GM12878 (cell line): ENCODE results near the gene CHID1. TPM values are rescaled to one million over a fixed set of nuclear protein-coding genes. Genes with fewer than 3 reads are reported as not detected.

Source experiments
- ATAC-seq: fragments of 200-7000 bp; cut with Tn5 transposase; 3 replicates; pipeline ENCODE4 v1.9.1; 2020; ENCODE audit warnings: mild to moderate bottlenecking, moderate library complexity
- BruUV-seq: library from RNA; stranded (reverse); fragments of 400-500 nt; replicated peaks from 2 replicates; lab custom pipeline; 2021; lab: Mats Ljungman, UMichigan
- CTCF ChIA-PET: fragments of 300-600 bp; sonication (Branson Sonifier 250); formaldehyde crosslinking; extraction: SDS; loops from one replicate; lab custom pipeline; 2021; ENCODE audit warnings: inconsistent platforms; lab: Yijun Ruan, JAX
- POLR2A ChIA-PET: fragments of 350-600 bp; formaldehyde crosslinking; extraction: SDS; loops from one replicate; lab custom pipeline; 2021; ENCODE audit warnings: inconsistent platforms; lab: Charles Lee
- RAD21 ChIA-PET: fragments of 300-600 bp; sonication (Branson Sonifier 250); formaldehyde crosslinking; loops from one replicate; lab custom pipeline; 2023; ENCODE audit warnings: antibody characterized with exemption; ENCODE audit not compliant: unreplicated experiment; lab: Charles Lee
- SMC1A ChIA-PET: fragments of 300-600 bp; sonication (Branson Sonifier 250); formaldehyde crosslinking; loops from one replicate; lab custom pipeline; 2023; ENCODE audit not compliant: unreplicated experiment, uncharacterized antibody; lab: Charles Lee
- DNase-seq: peaks from one replicate; pipeline ENCODE4 v3.0.0-alpha.2; 2011; ENCODE audit warnings: low read depth, low spot score
- FAIRE-seq: peaks from 3 replicates; lab custom pipeline; 2011; peaks lifted over from hg19 to GRCh38; lab: Jason Lieb, UNC
- H2AFZ ChIP-seq: 2 replicates; pipeline ENCODE4 v1.6.0; 2011; ENCODE audit warnings: low read depth, low read length, control low read depth; ENCODE audit not compliant: control insufficient read depth
- H3K27ac ChIP-seq: 2 replicates; pipeline ENCODE4 v1.5.1; 2011; ENCODE audit warnings: control low read depth; ENCODE audit not compliant: control insufficient read depth, insufficient read depth
- H3K27me3 ChIP-seq, 2 experiments: replicated peaks in 1 of 2; 2 replicates each; pipeline versions ENCODE4 v1.6.0 to v1.6.1; 2011; ENCODE audit warnings: low read length in 1 of 2; ENCODE audit not compliant: control insufficient read depth in 2 of 2, insufficient read depth in 2 of 2
- H3K36me3 ChIP-seq, 2 experiments: 2 replicates each; pipeline ENCODE4 v1.5.1; 2011; ENCODE audit warnings: low read length in 1 of 2; ENCODE audit not compliant: control insufficient read depth in 2 of 2, insufficient read depth in 2 of 2
- H3K4me1 ChIP-seq: 2 replicates; pipeline ENCODE4 v1.6.1; 2011; ENCODE audit warnings: mild to moderate bottlenecking, low read length, moderate library complexity, mixed read lengths; ENCODE audit not compliant: control insufficient read depth, insufficient read depth
- H3K4me2 ChIP-seq: 2 replicates; pipeline ENCODE4 v1.6.0; 2011; ENCODE audit warnings: control low read depth; ENCODE audit not compliant: control insufficient read depth, insufficient read depth
- H3K4me3 ChIP-seq: fragments of 200-600 bp; sonication (generic); 2 replicates; pipeline ENCODE4 v1.5.1; 2016
- H3K79me2 ChIP-seq: 2 replicates; pipeline ENCODE4 v1.6.0; 2011; ENCODE audit warnings: low read length; ENCODE audit not compliant: control insufficient read depth, insufficient read depth
- H3K9ac ChIP-seq: 2 replicates; pipeline ENCODE4 v1.8.0; 2011; ENCODE audit warnings: low read length, control low read depth, mixed read lengths; ENCODE audit not compliant: control insufficient read depth, insufficient read depth
- H3K9me3 ChIP-seq: replicated peaks from 3 replicates; pipeline ENCODE4 v1.5.1; 2011; ENCODE audit warnings: mild to moderate bottlenecking, low read length; ENCODE audit not compliant: control insufficient read depth, insufficient read depth
- H4K20me1 ChIP-seq: 2 replicates; pipeline ENCODE4 v1.6.0; 2011; ENCODE audit not compliant: control insufficient read depth, insufficient read depth
- SMC3 ChIP-seq: IDR thresholded peaks from 2 replicates; pipeline ENCODE4 v1.6.1; 2011; ENCODE audit warnings: low read length, improper control_type of control experiment, borderline replicate concordance
- SRF ChIP-seq, 2 experiments: IDR thresholded peaks; 2 replicates each; pipeline ENCODE4 v1.6.1; 2011; ENCODE audit warnings: low read depth in 2 of 2, low read length in 2 of 2, mild to moderate bottlenecking in 1 of 2, moderate library complexity in 1 of 2
- STAT1 ChIP-seq: fragments of 450-650 bp; conservative IDR thresholded peaks from 2 replicates; pipeline ENCODE4 v1.6.1; 2014; ENCODE audit warnings: antibody characterized with exemption, mild to moderate bottlenecking
- WGBS: methylation state at CpG from one replicate; pipeline ENCODE4 v1.1.6; 2016; ENCODE audit warnings: low lambda C conversion rate; ENCODE audit not compliant: insufficient replicate concordance, insufficient coverage; ENCODE audit errors: missing lambda C conversion rate; 5-methylcytosine and 5-hydroxymethylcytosine counted together
- in situ Hi-C: fragments of 300-500 bp; cut with MboI; formaldehyde crosslinking; loops from 9 replicates; pipeline ENCODE4 v1.14.3; 2018; ENCODE audit warnings: mixed read lengths
- intact Hi-C: fragments of 100-400 bp; cut with micrococcal nuclease; formaldehyde crosslinking; loops from one replicate; pipeline ENCODE4 v1.14.2; 2022; ENCODE audit not compliant: unreplicated experiment
- polyA plus RNA-seq, 11 experiments: library from polyadenylated mRNA; depleted of rRNA in 4 of 11; unstranded in 6 of 11; stranded (reverse) in 5 of 11; fragments of >200 nt; fragmentation: Nextera tagmentation in 4 of 11; fragmentation: Illumina TruSeq in 1 of 11; extraction: Ambion mirVana in 4 of 11; extraction: Trizol in 1 of 11; gene quantifications; 1 replicate in 1 of 11; 2 replicates in 10 of 11; pipeline versions ENCODE4 v1.2.1 to v1.2.3, GENCODE V29; 2011 to 2016; ENCODE audit warnings: inconsistent platforms in 2 of 11, missing spikeins in 2 of 11, low read depth in 1 of 11
- total RNA-seq, 4 experiments: library from RNA; depleted of rRNA in 3 of 4; stranded (reverse); fragments of >200 nt in 3 of 4; fragmentation: Illumina TruSeq in 1 of 4; extraction: Trizol in 1 of 4; gene quantifications; 2 replicates each; pipeline versions ENCODE4 v1.2.1 to v1.2.3, GENCODE V29; 2013 to 2021
- TF ChIP-seq, protein P1 (sequence below): fragments of 450-650 bp; IDR thresholded peaks from 2 replicates; pipeline ENCODE4 v1.6.1; 2017; ENCODE audit warnings: mild to moderate bottlenecking, moderate library complexity

Gene CHID1
- total and polyA plus RNA-seq, 10 of the 15 experiments (the other 5 are each of a cell fraction or from before 2014, with no cell fraction given) = 4.8 to 75.2 (median 30.1) TPM

DNA sequence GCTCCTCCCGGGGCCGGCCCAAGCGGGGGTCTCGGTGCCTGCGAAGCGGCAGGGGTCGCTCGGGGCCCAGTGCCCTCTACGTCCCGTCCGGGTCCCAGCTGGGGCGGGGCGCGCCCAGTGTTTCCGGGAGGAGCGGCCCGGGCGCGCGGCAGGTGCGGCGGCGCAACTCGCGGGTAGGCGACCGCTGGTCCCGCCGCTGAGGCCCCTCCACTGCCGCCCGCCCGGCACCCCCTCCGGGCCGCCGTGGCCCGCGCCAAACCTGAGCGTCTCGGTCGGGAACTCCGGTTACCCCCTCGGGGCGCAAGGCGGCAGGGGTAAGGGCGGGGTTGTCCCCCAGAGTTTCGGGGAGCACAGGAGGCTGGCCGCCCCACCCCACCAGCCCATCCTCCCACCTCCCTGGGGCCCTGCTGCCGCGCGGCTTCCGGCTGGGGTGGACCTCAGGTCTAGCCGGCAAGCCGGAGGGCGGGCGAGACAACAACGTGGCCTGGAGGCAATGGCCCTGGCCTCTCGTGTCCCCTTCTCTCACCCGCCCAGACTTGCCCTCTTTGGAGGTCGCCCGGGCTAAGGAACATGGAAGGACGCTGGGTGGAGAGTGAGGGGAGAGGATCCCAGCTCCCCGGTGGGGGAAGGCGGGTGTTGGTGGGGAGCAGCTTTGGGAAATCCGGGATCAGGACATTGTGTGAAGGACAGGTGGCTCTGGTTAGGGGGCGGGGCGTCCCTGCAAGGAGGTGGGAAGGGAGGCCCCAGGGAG lies 83.3 kb downstream of the CHID1 start (continued):
- TF ChIP-seq, protein P1, sequence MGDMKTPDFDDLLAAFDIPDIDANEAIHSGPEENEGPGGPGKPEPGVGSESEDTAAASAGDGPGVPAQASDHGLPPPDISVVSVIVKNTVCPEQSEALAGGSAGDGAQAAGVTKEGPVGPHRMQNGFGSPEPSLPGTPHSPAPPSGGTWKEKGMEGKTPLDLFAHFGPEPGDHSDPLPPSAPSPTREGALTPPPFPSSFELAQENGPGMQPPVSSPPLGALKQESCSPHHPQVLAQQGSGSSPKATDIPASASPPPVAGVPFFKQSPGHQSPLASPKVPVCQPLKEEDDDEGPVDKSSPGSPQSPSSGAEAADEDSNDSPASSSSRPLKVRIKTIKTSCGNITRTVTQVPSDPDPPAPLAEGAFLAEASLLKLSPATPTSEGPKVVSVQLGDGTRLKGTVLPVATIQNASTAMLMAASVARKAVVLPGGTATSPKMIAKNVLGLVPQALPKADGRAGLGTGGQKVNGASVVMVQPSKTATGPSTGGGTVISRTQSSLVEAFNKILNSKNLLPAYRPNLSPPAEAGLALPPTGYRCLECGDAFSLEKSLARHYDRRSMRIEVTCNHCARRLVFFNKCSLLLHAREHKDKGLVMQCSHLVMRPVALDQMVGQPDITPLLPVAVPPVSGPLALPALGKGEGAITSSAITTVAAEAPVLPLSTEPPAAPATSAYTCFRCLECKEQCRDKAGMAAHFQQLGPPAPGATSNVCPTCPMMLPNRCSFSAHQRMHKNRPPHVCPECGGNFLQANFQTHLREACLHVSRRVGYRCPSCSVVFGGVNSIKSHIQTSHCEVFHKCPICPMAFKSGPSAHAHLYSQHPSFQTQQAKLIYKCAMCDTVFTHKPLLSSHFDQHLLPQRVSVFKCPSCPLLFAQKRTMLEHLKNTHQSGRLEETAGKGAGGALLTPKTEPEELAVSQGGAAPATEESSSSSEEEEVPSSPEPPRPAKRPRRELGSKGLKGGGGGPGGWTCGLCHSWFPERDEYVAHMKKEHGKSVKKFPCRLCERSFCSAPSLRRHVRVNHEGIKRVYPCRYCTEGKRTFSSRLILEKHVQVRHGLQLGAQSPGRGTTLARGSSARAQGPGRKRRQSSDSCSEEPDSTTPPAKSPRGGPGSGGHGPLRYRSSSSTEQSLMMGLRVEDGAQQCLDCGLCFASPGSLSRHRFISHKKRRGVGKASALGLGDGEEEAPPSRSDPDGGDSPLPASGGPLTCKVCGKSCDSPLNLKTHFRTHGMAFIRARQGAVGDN = peak; percentile 55; the same call in 1 of the 2 replicates
- TF ChIP-seq SMC3 = no peak
- TF ChIP-seq, all 136 proteins: peak for 21

DNA sequence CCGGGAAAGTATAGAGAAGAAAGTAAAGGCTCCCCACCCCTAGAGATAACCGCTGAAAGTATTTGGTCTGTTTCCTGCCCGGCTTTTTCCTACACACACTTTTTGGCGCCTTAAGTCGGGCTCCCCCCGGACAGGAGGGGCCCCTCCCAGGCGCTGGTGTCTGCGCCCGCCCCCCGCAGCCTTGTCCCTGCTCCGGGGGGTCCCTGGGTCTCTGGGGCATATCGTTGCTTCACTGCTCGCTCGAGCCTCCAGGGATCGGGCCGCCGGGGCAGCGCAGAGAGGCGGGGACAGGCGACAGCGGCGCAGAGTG lies 83.8 kb downstream of the CHID1 start:
- peaks cover 33% of the 10 kb centered on the region for H3K4me1 ChIP-seq
- no peaks in the 10 kb centered on the region; a peak in 2 of 4 replicates for H3K36me3 ChIP-seq
- FAIRE-seq (no peak), DNase-seq (no peak), ATAC-seq (peak; percentile 12)
- H3K4me2 ChIP-seq = peak overlapping the region; percentile 100
- peak overlapping the region; percentile 73 for H2AFZ ChIP-seq
- H3K27ac ChIP-seq = peak overlapping the region; percentile 75
- H3K27me3 ChIP-seq = no peaks in the 10 kb centered on the region; a peak in 3 of 4 replicates
- in situ Hi-C loops = no loop called here
- intact Hi-C loops = no loop called here
- H3K4me3 ChIP-seq = peak overlapping the region; percentile 93
- ChIA-PET RAD21 (no interaction called here), CTCF (no interaction called here), SMC1A (interaction anchor here (0.6 kb wide), 1 partner anchor 16 kb away, joined by 3 read pairs; no protein-coding TSS in a partner anchor), POLR2A (interaction anchor here (1.2 to 5.2 kb wide), 2 partner anchors 8 to 14 kb away, joined by 3 to 33 read pairs; partner anchors contain the start of gene PNPLA2)
- under 1% methylated on average over 19 of the region's 22 CpGs for WGBS
- H3K79me2 ChIP-seq = no peaks in the 10 kb centered on the region
- H4K20me1 ChIP-seq = no peaks in the 10 kb centered on the region
- H3K9me3 ChIP-seq = no peaks in the 10 kb centered on the region
- no peak for TF ChIP-seq STAT1
- 0 out of 4 replicates have a peak, but pooled peaks of 1 of the 2 experiments have one; percentile 8 for TF ChIP-seq SRF (IDR thresholded peaks at IDR 0.05; ENCODE audit: low read depth in 2 of 2, low read length in 2 of 2)
- no TSS peak for BruUV-seq
- H3K9ac ChIP-seq = peak overlapping the region; percentile 77
